Measurements from ENCODE around the gene ADAMTS9. TPM values are rescaled to one million over a fixed set of nuclear protein-coding genes. Genes with fewer than 3 reads are reported as not detected.

The ADAMTS9 gene
- total and polyA plus RNA-seq, 3 experiments from 2014 or later = not detected

DNA sequence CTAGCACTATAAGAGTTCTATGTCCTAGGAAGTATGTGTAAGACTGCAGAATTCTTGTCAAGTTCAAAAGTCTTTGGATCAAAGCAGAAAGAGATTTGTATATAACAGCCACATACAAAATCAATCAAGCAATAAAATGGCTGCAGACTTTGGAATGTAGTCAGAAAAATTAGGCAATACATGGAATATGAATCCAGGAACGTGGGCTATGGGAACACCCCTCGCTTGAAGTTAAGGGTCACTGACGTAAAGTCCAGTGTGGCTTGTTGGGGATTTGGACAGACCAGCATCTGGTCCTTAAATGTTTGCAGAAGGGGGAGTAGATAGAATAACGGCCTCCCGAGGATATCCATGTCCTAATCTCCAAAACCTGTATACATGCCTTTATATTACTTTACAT is 178.6 kb downstream of the ADAMTS9 start:
- Histone ChIP-seq H3K4me3 (ENCODE audit: low read length) (no peak overlapping the region), H3K27me3 (ENCODE audit: insufficient read depth, low read length, poor library complexity, severe bottlenecking) (peaks cover 5% of the 10 kb centered on the region), H3K4me1 (ENCODE audit: insufficient read depth, low read length) (no peaks in the 10 kb centered on the region), H3K9me3 (ENCODE audit: low read length) (no peaks in the 10 kb centered on the region), H3K36me3 (ENCODE audit: insufficient read depth, low read length) (no peaks in the 10 kb centered on the region), H3K27ac (ENCODE audit: low read depth, low read length) (no peak overlapping the region)
- ChIA-PET POLR2A (no interaction called here), CTCF (no interaction called here)
- Mint-ChIP-seq H3K27ac (no peak overlapping the region), H3K36me3 (no peaks in the 10 kb centered on the region), H3K27me3 (peaks cover 0 to 5% of the 10 kb centered on the region in 2 donors), H3K4me3 (no peak overlapping the region), H3K4me1 (no peaks in the 10 kb centered on the region), H3K9me3 (no peaks in the 10 kb centered on the region)
- DNase-seq = no peak

DNA sequence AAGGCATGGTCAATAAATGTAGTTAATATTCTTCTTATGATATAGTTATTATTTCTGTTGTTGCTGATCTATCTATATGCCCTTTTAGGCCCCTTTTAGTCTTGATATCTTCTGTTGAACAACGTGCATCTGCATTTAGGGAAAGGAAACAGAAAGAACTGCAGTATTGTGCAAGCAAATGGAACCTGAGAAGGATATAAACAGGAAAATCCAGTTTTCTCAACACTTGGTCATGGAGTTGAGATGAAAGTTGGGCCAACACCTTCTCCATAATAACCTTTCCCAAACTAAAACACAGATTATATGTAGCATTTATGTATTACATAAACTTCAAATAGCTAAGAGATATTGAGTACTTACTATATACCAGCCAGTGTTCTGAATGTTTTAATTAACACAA is 179.7 kb downstream of the ADAMTS9 start:
- H3K9me3 Mint-ChIP-seq = no peaks in the 10 kb centered on the region
- CTCF ChIA-PET = no interaction called here
- no peak overlapping the region for H3K27ac Mint-ChIP-seq
- peaks cover 0 to 5% of the 10 kb centered on the region in 2 donors for H3K27me3 Mint-ChIP-seq
- no peaks in the 10 kb centered on the region for H3K4me1 Mint-ChIP-seq
- POLR2A ChIA-PET = no interaction called here
- Histone ChIP-seq H3K27ac (ENCODE audit: low read depth, low read length) (no peak overlapping the region), H3K4me1 (ENCODE audit: insufficient read depth, low read length) (no peaks in the 10 kb centered on the region), H3K27me3 (ENCODE audit: insufficient read depth, low read length, poor library complexity, severe bottlenecking) (peaks cover 5% of the 10 kb centered on the region), H3K36me3 (ENCODE audit: insufficient read depth, low read length) (no peaks in the 10 kb centered on the region), H3K4me3 (ENCODE audit: low read length) (no peak overlapping the region), H3K9me3 (ENCODE audit: low read length) (no peaks in the 10 kb centered on the region)
- no peak overlapping the region for H3K4me3 Mint-ChIP-seq
- DNase-seq = no peak
- H3K36me3 Mint-ChIP-seq = no peaks in the 10 kb centered on the region

DNA sequence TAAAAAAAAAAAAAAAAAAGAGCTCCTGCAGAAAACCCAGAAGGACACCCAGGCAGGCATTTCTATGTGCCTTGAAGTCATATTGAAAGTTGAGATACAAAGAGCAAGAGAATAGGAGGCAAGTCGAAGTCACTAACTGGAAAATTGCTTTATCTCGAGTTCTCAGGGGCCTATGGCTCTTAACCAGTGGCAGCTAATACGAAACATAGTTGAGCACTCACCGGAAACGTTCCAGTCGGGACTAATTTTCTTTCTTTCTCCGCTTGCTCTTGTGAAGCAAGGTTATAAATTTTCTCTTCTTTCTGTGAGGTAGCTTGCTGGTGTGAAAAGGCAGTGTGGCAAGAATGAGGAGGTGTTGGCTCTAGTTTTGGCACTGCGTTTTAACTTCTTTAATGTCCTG is 181.5 kb downstream of the ADAMTS9 start:
- CTCF ChIA-PET = no interaction called here
- H3K4me1 ChIP-seq (ENCODE audit: insufficient read depth, low read length) = no peaks in the 10 kb centered on the region
- POLR2A ChIA-PET = no interaction called here
- no peaks in the 10 kb centered on the region for H3K36me3 ChIP-seq (ENCODE audit: insufficient read depth, low read length)
- peaks cover 5% of the 10 kb centered on the region for H3K27me3 ChIP-seq (ENCODE audit: insufficient read depth, low read length, poor library complexity, severe bottlenecking)
- H3K27ac Mint-ChIP-seq = no peak overlapping the region
- no peaks in the 10 kb centered on the region for H3K9me3 Mint-ChIP-seq
- H3K9me3 ChIP-seq (ENCODE audit: low read length) = no peaks in the 10 kb centered on the region
- no peak overlapping the region for H3K4me3 Mint-ChIP-seq
- H3K27me3 Mint-ChIP-seq = peaks cover 0 to 5% of the 10 kb centered on the region in 2 donors
- no peak overlapping the region for H3K27ac ChIP-seq (ENCODE audit: low read depth, low read length)
- no peaks in the 10 kb centered on the region for H3K4me1 Mint-ChIP-seq
- H3K36me3 Mint-ChIP-seq = no peaks in the 10 kb centered on the region
- DNase-seq = no peak
- H3K4me3 ChIP-seq (ENCODE audit: low read length) = no peak overlapping the region

DNA sequence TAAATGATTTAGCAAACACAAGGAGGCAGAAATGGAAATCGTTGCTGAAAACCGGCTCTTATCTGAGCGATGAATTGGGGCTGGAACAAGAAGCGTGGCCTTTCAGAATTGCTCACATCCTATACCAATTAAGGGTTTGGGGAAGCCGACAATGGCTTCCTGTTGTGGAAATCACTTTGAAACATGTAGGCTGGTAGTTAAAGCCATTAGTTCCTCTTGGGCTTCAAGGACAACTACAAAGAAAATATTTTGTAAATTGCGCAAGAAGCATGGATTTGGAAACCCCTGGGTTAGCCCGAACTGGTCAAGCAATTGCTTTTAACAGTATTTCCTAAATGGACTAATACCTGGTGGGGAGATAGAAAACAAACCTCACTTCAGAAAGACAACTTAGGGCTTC is 182.4 kb downstream of the ADAMTS9 start:
- H3K4me3 ChIP-seq (ENCODE audit: low read length) = no peak overlapping the region
- DNase-seq = no peak
- no peak overlapping the region for H3K27ac ChIP-seq (ENCODE audit: low read depth, low read length)
- H3K27ac Mint-ChIP-seq = no peak overlapping the region
- H3K36me3 ChIP-seq (ENCODE audit: insufficient read depth, low read length) = no peaks in the 10 kb centered on the region
- H3K4me1 Mint-ChIP-seq = no peaks in the 10 kb centered on the region
- H3K36me3 Mint-ChIP-seq = no peaks in the 10 kb centered on the region
- H3K27me3 ChIP-seq (ENCODE audit: insufficient read depth, low read length, poor library complexity, severe bottlenecking) = peaks cover 5% of the 10 kb centered on the region
- H3K9me3 ChIP-seq (ENCODE audit: low read length) = no peaks in the 10 kb centered on the region
- H3K27me3 Mint-ChIP-seq = peaks cover 0 to 5% of the 10 kb centered on the region in 2 donors
- no peaks in the 10 kb centered on the region for H3K4me1 ChIP-seq (ENCODE audit: insufficient read depth, low read length)
- no peak overlapping the region for H3K4me3 Mint-ChIP-seq
- CTCF ChIA-PET = no interaction called here
- POLR2A ChIA-PET = no interaction called here
- no peaks in the 10 kb centered on the region for H3K9me3 Mint-ChIP-seq

- H3K27ac ChIP-seq (ENCODE audit: low read depth, low read length) = no peak overlapping the region
- Mint-ChIP-seq H3K4me1 (no peaks in the 10 kb centered on the region), H3K4me3 (no peak overlapping the region), H3K27me3 (peaks cover 3 to 13% of the 10 kb centered on the region in 2 donors), H3K27ac (no peak overlapping the region), H3K36me3 (peaks cover 0 to 3% (median 0%) of the 10 kb centered on the region in 3 donors), H3K9me3 (no peaks in the 10 kb centered on the region)
- no peaks in the 10 kb centered on the region for H3K4me1 ChIP-seq (ENCODE audit: insufficient read depth, low read length)
- H3K4me3 ChIP-seq (ENCODE audit: low read length) = no peak overlapping the region
- peaks cover 5% of the 10 kb centered on the region for H3K27me3 ChIP-seq (ENCODE audit: insufficient read depth, low read length, poor library complexity, severe bottlenecking)
- ChIA-PET POLR2A (no interaction called here), CTCF (no interaction called here)
- no peaks in the 10 kb centered on the region for H3K9me3 ChIP-seq (ENCODE audit: low read length)
- DNase-seq = no peak
- H3K36me3 ChIP-seq (ENCODE audit: insufficient read depth, low read length) = no peaks in the 10 kb centered on the region
Measured at GRCh38 chr3:64502284-64502683, 185.5 kb downstream of the ADAMTS9 start.

DNA sequence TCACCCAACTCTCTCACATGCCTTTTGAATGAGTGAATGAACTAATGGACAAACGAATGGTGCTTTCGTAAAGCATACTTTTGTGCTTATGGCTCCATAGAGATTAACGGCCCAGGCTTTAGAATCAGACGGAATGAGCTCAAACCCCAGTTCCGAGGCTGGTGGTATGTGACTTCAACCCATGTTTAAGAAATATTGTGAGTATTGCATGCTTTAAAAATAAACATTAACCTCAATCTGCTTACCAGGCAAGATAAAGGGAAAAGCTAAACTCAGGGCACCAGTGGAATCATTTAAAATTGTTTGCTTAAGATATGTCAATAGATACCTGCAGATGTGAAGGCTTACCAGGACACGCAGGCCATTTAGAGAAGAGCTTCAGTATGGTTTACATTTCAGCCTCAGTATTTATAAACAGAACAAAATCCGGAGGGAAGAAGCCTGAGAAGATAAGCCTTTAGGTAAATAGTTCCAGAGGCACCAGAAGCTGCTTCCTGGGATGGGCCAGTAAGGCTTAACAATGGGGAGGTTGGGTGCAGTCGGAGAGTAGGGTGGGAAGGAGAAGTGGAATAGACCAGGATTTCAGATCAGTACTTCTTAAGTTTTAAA is 186.4 kb downstream of the ADAMTS9 start:
- CTCF ChIA-PET = no interaction called here
- Mint-ChIP-seq H3K27ac (no peak overlapping the region), H3K9me3 (no peaks in the 10 kb centered on the region), H3K27me3 (peaks cover 6 to 20% of the 10 kb centered on the region in 2 donors), H3K4me3 (no peak overlapping the region), H3K36me3 (peaks cover 0 to 3% (median 0%) of the 10 kb centered on the region in 3 donors), H3K4me1 (no peaks in the 10 kb centered on the region)
- POLR2A ChIA-PET = no interaction called here
- peaks cover 5% of the 10 kb centered on the region for H3K27me3 ChIP-seq (ENCODE audit: insufficient read depth, low read length, poor library complexity, severe bottlenecking)
- no peaks in the 10 kb centered on the region for H3K9me3 ChIP-seq (ENCODE audit: low read length)
- DNase-seq = no peak
- H3K4me3 ChIP-seq (ENCODE audit: low read length) = no peak overlapping the region
- H3K27ac ChIP-seq (ENCODE audit: low read depth, low read length) = no peak overlapping the region
- H3K4me1 ChIP-seq (ENCODE audit: insufficient read depth, low read length) = no peaks in the 10 kb centered on the region
- no peaks in the 10 kb centered on the region for H3K36me3 ChIP-seq (ENCODE audit: insufficient read depth, low read length)

- Mint-ChIP-seq H3K27me3 (peaks cover 12 to 39% of the 10 kb centered on the region in 2 donors), H3K4me3 (no peak overlapping the region), H3K9me3 (no peaks in the 10 kb centered on the region), H3K27ac (no peak overlapping the region), H3K4me1 (no peaks in the 10 kb centered on the region), H3K36me3 (peaks cover 0 to 3% (median 0%) of the 10 kb centered on the region in 3 donors)
- H3K9me3 ChIP-seq (ENCODE audit: low read length) = no peaks in the 10 kb centered on the region
- H3K36me3 ChIP-seq (ENCODE audit: insufficient read depth, low read length) = no peaks in the 10 kb centered on the region
- H3K4me1 ChIP-seq (ENCODE audit: insufficient read depth, low read length) = no peaks in the 10 kb centered on the region
- ChIA-PET CTCF (no interaction called here), POLR2A (no interaction called here)
- no peaks in the 10 kb centered on the region for H3K27me3 ChIP-seq (ENCODE audit: insufficient read depth, low read length, poor library complexity, severe bottlenecking)
- H3K4me3 ChIP-seq (ENCODE audit: low read length) = no peak overlapping the region
- H3K27ac ChIP-seq (ENCODE audit: low read depth, low read length) = no peak overlapping the region
- no peak for DNase-seq
Measured at GRCh38 chr3:64496786-64497490, 190.9 kb downstream of the ADAMTS9 start.

DNA sequence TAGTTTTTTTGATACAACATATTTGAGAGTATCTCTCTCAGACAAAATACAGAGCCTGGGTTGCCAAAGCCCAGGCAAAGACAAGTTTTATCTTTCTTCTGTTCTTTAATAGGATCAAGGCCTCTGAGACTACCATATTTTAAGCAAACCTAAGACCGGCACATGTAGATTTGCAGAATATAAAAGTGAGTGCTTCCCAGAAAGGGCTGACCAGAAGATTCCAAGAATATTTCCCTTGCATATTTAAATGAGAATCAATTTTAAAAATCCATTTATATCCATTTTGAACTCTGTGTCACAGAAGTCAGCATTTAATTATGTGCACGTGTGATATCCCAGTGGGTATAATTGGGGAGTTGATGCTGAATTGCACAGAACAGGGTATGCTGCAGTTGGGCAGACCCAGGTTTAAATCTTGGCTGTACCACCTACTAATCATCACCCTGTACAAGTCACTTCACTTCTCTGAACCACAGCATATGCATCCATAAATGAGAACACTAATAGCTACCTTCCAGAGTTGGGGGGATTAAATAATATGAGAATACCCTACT is 191.9 kb downstream of the ADAMTS9 start:
- H3K27ac Mint-ChIP-seq = no peak overlapping the region
- H3K27me3 Mint-ChIP-seq = peaks cover 16 to 50% of the 10 kb centered on the region in 2 donors
- no peak for DNase-seq
- no peak overlapping the region for H3K4me3 ChIP-seq (ENCODE audit: low read length)
- no peaks in the 10 kb centered on the region for H3K27me3 ChIP-seq (ENCODE audit: insufficient read depth, low read length, poor library complexity, severe bottlenecking)
- no peaks in the 10 kb centered on the region for H3K4me1 ChIP-seq (ENCODE audit: insufficient read depth, low read length)
- H3K4me3 Mint-ChIP-seq = no peak overlapping the region
- H3K9me3 Mint-ChIP-seq = no peaks in the 10 kb centered on the region
- no peak overlapping the region for H3K27ac ChIP-seq (ENCODE audit: low read depth, low read length)
- H3K9me3 ChIP-seq (ENCODE audit: low read length) = no peaks in the 10 kb centered on the region
- POLR2A ChIA-PET = no interaction called here
- peaks cover 0 to 3% (median 0%) of the 10 kb centered on the region in 3 donors for H3K36me3 Mint-ChIP-seq
- CTCF ChIA-PET = no interaction called here
- no peaks in the 10 kb centered on the region for H3K36me3 ChIP-seq (ENCODE audit: insufficient read depth, low read length)
- no peaks in the 10 kb centered on the region for H3K4me1 Mint-ChIP-seq
